GM21619 (cell line): ENCODE results near the gene HIVEP3.

Experiments
- ATAC-seq: cut with Tn5 transposase; IDR thresholded peaks from one replicate; pipeline ENCODE4 v1.9.1; 2021; ENCODE audit not compliant: unreplicated experiment

Gene HIVEP3

GRCh38 chr1:41456847-41457540 is 461.7 kb downstream of the HIVEP3 start:
- ATAC-seq: no peak
